ENCODE data around the gene FSTL4. TPM values are rescaled to one million over a fixed set of nuclear protein-coding genes. Genes with fewer than 3 reads are reported as not detected.

Gene FSTL4
- total RNA-seq, 1 experiment from 2014 or later, result 0.12 TPM

GRCh38 chr5:133468596-133468995 lies 143.7 kb downstream of the FSTL4 start:
- H3K27ac Mint-ChIP-seq (ENCODE audit: low read depth, unreplicated experiment), result no peak overlapping the region
- ChIA-PET POLR2A (no interaction called here), CTCF (interaction anchor here (0.7 to 2.6 kb wide), 2 partner anchors 8 to 416 kb away, joined by 3 to 13 read pairs; no protein-coding TSS in a partner anchor)
- H3K27me3 Mint-ChIP-seq (ENCODE audit: insufficient read depth, unreplicated experiment), result peaks cover 15% of the 10 kb centered on the region
- H3K4me1 Mint-ChIP-seq (ENCODE audit: insufficient read depth, unreplicated experiment), result no peaks in the 10 kb centered on the region
- TF ChIP-seq, protein P1, sequence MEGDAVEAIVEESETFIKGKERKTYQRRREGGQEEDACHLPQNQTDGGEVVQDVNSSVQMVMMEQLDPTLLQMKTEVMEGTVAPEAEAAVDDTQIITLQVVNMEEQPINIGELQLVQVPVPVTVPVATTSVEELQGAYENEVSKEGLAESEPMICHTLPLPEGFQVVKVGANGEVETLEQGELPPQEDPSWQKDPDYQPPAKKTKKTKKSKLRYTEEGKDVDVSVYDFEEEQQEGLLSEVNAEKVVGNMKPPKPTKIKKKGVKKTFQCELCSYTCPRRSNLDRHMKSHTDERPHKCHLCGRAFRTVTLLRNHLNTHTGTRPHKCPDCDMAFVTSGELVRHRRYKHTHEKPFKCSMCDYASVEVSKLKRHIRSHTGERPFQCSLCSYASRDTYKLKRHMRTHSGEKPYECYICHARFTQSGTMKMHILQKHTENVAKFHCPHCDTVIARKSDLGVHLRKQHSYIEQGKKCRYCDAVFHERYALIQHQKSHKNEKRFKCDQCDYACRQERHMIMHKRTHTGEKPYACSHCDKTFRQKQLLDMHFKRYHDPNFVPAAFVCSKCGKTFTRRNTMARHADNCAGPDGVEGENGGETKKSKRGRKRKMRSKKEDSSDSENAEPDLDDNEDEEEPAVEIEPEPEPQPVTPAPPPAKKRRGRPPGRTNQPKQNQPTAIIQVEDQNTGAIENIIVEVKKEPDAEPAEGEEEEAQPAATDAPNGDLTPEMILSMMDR (IDR thresholded peaks at IDR 0.05; ENCODE audit: unreplicated experiment), result no peak
- H3K9me3 Mint-ChIP-seq (ENCODE audit: unreplicated experiment), result no peaks in the 10 kb centered on the region
- DNase-seq (ENCODE audit: unreplicated experiment), result no peak
- intact Hi-C loops (cut with micrococcal nuclease), result loop anchor here (10.0 kb wide), 1 partner anchor 174 kb away; no protein-coding TSS in a partner anchor
- no peak overlapping the region for H3K4me3 Mint-ChIP-seq (ENCODE audit: unreplicated experiment)
- BruUV-seq (replicated peaks), result no TSS peak
- no peaks in the 10 kb centered on the region for H3K36me3 Mint-ChIP-seq (ENCODE audit: insufficient read depth, unreplicated experiment)

DNA sequence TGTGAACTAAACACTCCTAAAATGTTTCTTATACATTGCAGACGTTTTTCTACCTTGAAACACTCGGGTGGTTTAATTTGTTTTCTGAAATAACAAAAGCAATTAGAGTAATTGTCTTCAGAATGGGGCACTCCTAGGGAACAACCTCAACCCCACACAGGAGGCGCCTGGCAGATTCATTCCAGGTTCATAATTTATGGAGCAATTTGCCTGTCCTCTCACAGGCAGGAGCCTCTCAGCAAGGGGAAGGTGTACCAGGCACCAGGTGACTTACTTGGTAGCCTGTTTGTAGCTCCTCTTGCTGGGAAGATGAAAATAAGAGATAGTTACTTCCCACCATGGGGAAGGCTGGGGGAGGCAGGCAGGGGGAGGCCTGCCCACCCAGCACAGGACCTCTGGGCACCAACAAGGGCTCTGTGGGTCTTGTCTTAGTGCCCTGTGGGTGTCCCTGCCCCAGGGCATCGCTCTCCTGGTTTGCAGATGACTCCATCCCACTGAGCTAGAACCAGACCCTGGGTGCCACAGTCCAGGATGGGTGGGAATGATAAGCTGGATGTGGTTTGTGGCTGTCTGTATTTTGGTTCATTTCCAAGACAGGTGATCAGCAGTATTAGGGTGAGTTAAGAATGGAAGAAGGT lies 144.4 kb downstream of the FSTL4 start:
- CTCF ChIA-PET, result interaction anchor here (2.6 kb wide), 1 partner anchor 8 kb away, joined by 13 read pairs; no protein-coding TSS in a partner anchor

DNA sequence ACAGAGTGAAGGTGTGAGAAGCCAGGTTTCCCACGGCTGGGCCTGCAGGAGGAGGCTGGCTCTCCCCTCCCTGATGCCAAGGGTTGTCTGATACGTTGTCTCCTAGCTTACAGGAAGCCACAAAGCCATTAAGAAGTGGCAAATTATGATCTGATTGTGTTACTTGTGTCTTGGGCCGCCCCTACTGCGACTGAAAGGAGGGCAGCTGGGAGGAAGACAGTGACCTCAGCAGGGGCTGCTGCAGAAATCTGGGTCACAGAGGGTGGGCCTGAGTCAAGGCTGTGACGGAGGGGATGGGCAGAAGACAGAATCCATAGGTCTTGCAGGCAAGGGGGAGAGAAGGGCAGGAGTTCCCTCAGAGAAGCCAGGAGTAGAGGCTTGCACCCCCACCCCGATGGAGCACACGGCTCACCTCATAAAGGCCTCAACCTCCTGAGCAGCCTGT lies 145.0 kb downstream of the FSTL4 start:
- Mint-ChIP-seq H3K27me3 (ENCODE audit: insufficient read depth, unreplicated experiment) (peaks cover 15% of the 10 kb centered on the region), H3K36me3 (ENCODE audit: insufficient read depth, unreplicated experiment) (no peaks in the 10 kb centered on the region), H3K9me3 (ENCODE audit: unreplicated experiment) (no peaks in the 10 kb centered on the region), H3K4me3 (ENCODE audit: unreplicated experiment) (no peak overlapping the region), H3K4me1 (ENCODE audit: insufficient read depth, unreplicated experiment) (no peaks in the 10 kb centered on the region), H3K27ac (ENCODE audit: low read depth, unreplicated experiment) (no peak overlapping the region)
- intact Hi-C loops (cut with micrococcal nuclease), result loop anchor here (10.0 kb wide), 1 partner anchor 173 kb away; no protein-coding TSS in a partner anchor
- no TSS peak for BruUV-seq (replicated peaks)
- no peak for DNase-seq (ENCODE audit: unreplicated experiment)
- ChIA-PET CTCF (no interaction called here), POLR2A (no interaction called here)
- TF ChIP-seq, protein P1 (IDR thresholded peaks at IDR 0.05; ENCODE audit: unreplicated experiment), result no peak

More for the DNA sequence above, 144.4 kb downstream of the FSTL4 start:
- Mint-ChIP-seq H3K4me3 (ENCODE audit: unreplicated experiment) (no peak overlapping the region), H3K9me3 (ENCODE audit: unreplicated experiment) (no peaks in the 10 kb centered on the region), H3K36me3 (ENCODE audit: insufficient read depth, unreplicated experiment) (no peaks in the 10 kb centered on the region), H3K27me3 (ENCODE audit: insufficient read depth, unreplicated experiment) (peaks cover 15% of the 10 kb centered on the region), H3K27ac (ENCODE audit: low read depth, unreplicated experiment) (no peak overlapping the region), H3K4me1 (ENCODE audit: insufficient read depth, unreplicated experiment) (no peaks in the 10 kb centered on the region)
- intact Hi-C loops (cut with micrococcal nuclease), result loop anchor here (10.0 kb wide), 1 partner anchor 173 kb away; no protein-coding TSS in a partner anchor
- DNase-seq (ENCODE audit: unreplicated experiment), result no peak
- TF ChIP-seq, protein P1 (IDR thresholded peaks at IDR 0.05; ENCODE audit: unreplicated experiment), result no peak
- no TSS peak for BruUV-seq (replicated peaks)
- POLR2A ChIA-PET, result no interaction called here

- DNase-seq (ENCODE audit: unreplicated experiment), result no peak
- no peaks in the 10 kb centered on the region for H3K9me3 Mint-ChIP-seq (ENCODE audit: unreplicated experiment)
- no peak overlapping the region for H3K4me3 Mint-ChIP-seq (ENCODE audit: unreplicated experiment)
- H3K36me3 Mint-ChIP-seq (ENCODE audit: insufficient read depth, unreplicated experiment), result no peaks in the 10 kb centered on the region
- H3K27me3 Mint-ChIP-seq (ENCODE audit: insufficient read depth, unreplicated experiment), result peaks cover 15% of the 10 kb centered on the region
- ChIA-PET POLR2A (no interaction called here), CTCF (no interaction called here)
- intact Hi-C loops (cut with micrococcal nuclease), result loop anchor here (10.0 kb wide), 1 partner anchor 172 kb away; no protein-coding TSS in a partner anchor
- no peak overlapping the region for H3K27ac Mint-ChIP-seq (ENCODE audit: low read depth, unreplicated experiment)
- TF ChIP-seq, protein P1 (IDR thresholded peaks at IDR 0.05; ENCODE audit: unreplicated experiment), result no peak
- no peaks in the 10 kb centered on the region for H3K4me1 Mint-ChIP-seq (ENCODE audit: insufficient read depth, unreplicated experiment)
- BruUV-seq (replicated peaks), result no TSS peak
Observed at GRCh38 chr5:133466556-133467334, 145.6 kb downstream of the FSTL4 start.
